IPS-18c (cell line): ENCODE results near the gene CD27.
"Not testable (repeated sequence)": the region's sequence is repeated elsewhere in the genome, so short reads cannot be mapped to it uniquely, and the experiment has no call there.

Source experiments
- H3K4me3 ChIP-seq: 2 replicates; pipeline ENCODE4 v1.7.0; 2013; ENCODE audit warnings: low read depth, mild to moderate bottlenecking, low read length, moderate library complexity; ENCODE audit not compliant: insufficient read depth
- H3K9me3 ChIP-seq: one replicate; pipeline ENCODE4 v1.6.1; 2013; ENCODE audit warnings: mild to moderate bottlenecking, low read length, moderate library complexity; ENCODE audit not compliant: control insufficient read depth, insufficient read depth

Gene CD27

GRCh38 chr12:6468283-6468575 lies 23.5 kb downstream of the CD27 start:
- Histone ChIP-seq H3K4me3 (no peak overlapping the region), H3K9me3 (no peaks in the 10 kb centered on the region)

DNA sequence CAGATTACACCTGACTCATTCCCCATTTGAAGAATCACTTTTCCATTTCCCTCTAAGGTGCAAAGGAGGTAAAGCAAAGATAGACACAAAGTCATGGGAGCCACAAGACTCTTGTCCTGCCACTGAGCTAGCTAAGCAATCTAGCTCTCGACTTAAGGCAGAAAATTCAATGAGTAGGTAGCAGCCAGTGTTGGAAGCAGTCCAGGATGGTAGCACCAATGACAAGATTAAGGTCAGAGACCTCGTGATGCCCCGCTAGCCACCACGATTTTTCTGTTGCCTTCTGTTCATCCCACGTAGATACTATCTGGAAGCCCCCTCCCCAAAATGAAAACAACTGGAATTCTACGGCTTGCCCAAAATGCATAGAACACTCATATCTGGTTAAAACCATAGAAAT lies 24.3 kb downstream of the CD27 start:
- Histone ChIP-seq H3K9me3 (no peaks in the 10 kb centered on the region), H3K4me3 (peak overlapping the region; percentile 96; the same call in 1 of the 2 replicates)

GRCh38 chr12:6469609-6470374 lies 25.0 kb downstream of the CD27 start:
- Histone ChIP-seq H3K9me3 (no peaks in the 10 kb centered on the region), H3K4me3 (peak overlapping the region; percentile 96)

DNA sequence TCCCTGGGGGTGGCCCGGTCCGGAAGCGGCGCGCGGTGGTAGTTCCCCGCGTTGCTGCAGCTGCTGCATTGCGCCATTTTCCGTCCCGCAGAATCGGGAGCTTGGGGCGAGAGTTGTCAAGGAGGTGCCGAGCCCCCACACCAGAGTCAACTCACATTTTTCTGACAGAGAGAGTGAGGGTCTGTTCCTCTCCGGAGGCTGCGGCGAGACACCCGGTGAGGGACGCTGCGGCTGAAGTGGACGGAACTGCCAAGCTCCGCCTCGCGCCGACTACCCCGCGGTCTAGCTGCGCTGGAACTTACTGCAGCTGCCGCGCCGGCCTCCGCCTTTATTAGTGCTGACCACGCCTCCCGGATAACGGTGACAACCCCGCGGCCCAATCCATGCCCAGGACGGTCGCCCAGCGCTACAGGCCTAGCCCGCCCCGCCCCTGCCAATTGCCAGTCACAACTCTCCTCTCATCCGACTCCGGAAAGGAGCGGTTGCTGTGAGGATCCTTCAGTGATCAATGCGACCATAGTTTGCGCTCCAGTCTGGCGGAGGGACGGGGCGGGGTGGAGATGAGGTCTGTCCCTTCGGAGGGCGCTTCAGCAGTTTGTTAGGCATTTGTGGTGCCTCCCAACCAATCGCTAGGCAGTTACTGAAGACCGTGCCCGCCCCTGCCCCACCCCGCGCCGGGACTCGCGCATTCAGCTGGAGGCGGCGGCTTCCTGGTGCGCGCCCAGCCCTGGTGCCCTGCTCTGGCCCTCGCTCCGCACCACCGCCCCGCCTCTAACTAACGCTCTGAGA lies 25.8 kb downstream of the CD27 start, which contains the start of gene VAMP1:
VAMP1 (minus strand) TSS at position 303 of the 789 bp plus-strand sequence; CDS start at position 157, 146 bp downstream.
- Histone ChIP-seq H3K4me3 (peak within 1 kb of the TSS; percentile 96), H3K9me3 (no peaks in the 10 kb centered on the region)

DNA sequence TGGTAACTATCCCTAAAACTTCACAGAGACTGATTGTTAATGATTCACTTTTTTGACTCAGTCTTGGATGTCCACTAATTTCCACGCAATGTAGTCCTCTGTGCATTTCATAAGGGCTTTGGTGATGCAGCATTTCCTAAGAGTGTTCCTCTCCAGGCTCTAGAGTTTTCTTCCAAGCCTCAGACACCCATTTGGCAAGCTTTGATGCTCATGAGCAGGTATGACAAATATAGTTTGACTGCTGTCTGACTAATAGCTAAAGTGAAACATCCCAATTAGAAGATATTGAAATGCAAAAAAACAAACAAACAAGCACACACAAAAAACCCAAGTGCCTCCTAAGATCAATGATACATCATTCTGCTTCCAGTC lies 27.2 kb downstream of the CD27 start:
- Histone ChIP-seq H3K4me3 (no peak overlapping the region), H3K9me3 (peaks cover 2% of the 10 kb centered on the region)

DNA sequence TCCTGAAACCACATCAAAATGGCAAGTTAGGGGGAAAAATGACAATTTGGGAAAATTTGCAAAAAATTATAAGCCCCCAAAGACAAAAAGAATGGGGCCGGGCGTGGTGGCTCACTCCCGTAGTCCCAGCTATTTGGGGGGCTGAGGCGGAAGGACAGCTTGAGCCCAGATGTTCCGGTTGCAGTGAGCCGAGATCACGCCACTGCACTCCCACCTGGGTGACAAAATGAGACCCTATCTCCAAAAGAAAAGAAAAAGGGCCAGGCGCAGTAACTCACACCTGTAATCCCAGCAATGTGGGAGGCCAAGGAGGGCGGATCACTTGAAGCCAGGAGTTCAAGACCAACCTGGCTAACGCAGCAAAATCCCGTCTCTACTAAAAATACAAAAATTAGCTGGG lies 27.7 kb downstream of the CD27 start:
- H3K9me3 ChIP-seq, result peaks cover 2% of the 10 kb centered on the region
- no peak overlapping the region for H3K4me3 ChIP-seq

- H3K9me3 ChIP-seq, H3K4me3 ChIP-seq: not testable (repeated sequence)
Measured at GRCh38 chr12:6475233-6475975, 30.6 kb downstream of the CD27 start.

GRCh38 chr12:6476489-6476888 lies 31.7 kb downstream of the CD27 start:
- peaks cover 2% of the 10 kb centered on the region for H3K9me3 ChIP-seq
- H3K4me3 ChIP-seq, result no peak overlapping the region

- H3K4me3 ChIP-seq, H3K9me3 ChIP-seq: not testable (repeated sequence)
Measured at GRCh38 chr12:6477601-6478377, 33.0 kb downstream of the CD27 start.

DNA sequence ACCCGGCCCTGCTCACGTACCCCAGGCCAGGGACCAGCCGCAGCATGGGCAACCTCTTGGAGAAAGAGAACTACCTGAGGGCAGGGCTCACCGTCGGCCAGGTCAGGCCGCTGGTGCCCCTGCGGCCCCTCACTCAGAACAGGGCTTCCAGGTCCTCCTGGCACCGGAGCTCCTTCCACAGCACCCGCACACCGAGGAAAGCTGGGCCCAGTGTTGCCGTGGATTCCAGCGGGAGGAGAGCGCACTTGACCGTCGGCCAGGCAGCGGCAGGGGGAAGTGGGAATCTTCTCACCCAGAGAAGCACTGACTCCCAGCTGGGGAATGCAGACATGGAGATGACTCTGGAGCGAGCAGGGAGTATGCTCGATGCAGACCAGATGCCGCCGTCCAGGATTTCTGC lies 33.7 kb downstream of the CD27 start:
- H3K9me3 ChIP-seq, result peaks cover 2% of the 10 kb centered on the region

DNA sequence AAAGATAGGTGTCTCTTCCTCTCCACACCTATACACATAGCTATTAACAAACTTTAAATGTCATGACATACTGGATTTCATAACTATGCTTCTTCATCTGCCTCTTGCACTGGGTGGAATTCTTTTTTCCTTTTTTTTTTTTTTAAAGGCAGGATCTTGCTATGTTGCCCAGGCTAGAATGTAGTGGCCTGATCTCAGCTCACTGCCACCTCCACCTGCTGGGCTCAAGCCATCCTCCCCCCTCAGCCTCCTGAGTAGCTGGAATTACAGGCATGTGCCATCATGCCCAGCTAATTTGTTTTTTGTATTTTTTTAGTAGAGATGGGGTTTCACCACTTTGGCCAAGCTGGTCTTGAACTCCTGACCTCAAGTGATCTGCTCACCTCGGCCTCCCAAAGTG lies 43.5 kb downstream of the CD27 start:
- Histone ChIP-seq H3K9me3 (no peaks in the 10 kb centered on the region), H3K4me3 (no peak overlapping the region)

More for the DNA sequence above, 33.7 kb downstream of the CD27 start:
- H3K4me3 ChIP-seq, result no peak overlapping the region

- no peaks in the 10 kb centered on the region for H3K9me3 ChIP-seq
Measured at GRCh38 chr12:6489449-6489848, 44.7 kb downstream of the CD27 start.

GRCh38 chr12:6490673-6491072 lies 45.9 kb downstream of the CD27 start:
- H3K4me3 ChIP-seq, H3K9me3 ChIP-seq: not testable (repeated sequence)

More at GRCh38 chr12:6489449-6489848, 44.7 kb downstream of the CD27 start:
- no peak overlapping the region for H3K4me3 ChIP-seq

GRCh38 chr12:6492838-6493496 lies 48.2 kb downstream of the CD27 start, which contains the start of gene MRPL51:
TSS of gene MRPL51 (minus strand) at chr12:6493262. CDS start at chr12:6493136, 126 bp downstream.
- Histone ChIP-seq H3K9me3 (no peaks in the 10 kb centered on the region), H3K4me3 (peak within 1 kb of the TSS; percentile 98)

DNA sequence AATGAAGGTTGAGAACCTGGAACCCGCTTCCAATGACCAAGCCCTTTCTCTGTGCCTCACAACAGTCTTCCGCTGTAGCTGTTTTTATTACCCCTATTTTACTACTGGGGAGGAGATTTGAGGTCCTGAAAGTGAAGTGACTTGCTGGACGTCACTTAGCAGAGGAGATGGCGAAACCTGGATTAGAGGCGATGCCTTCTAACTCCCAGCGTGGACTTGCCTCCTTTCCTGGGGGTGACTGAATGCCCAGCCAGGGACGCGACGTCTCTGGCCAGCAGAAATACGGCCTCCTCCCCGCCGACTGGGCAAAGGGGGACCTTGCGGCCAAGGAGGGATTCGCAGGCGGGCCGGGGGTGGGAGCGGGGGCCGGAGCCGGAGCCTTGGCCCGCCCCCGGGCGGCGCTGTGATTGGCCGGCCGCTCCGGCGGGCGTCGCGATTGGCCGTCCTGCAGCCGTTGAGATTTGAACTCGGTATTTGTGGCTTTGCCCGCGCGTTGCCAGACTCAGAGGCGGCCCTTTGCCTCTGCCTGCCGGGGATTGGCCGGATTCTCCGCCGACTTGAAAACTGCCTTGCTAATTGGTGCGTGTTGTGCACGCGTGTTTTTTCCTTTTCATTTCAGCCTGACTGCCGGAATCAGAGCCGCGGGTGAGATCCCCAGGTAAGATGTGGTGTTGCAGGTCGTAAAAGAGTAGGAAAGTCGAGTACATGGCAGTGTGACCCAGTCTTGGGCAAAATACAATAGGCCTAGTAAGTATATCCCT lies 48.9 kb downstream of the CD27 start, which contains the start of gene NCAPD2:
NCAPD2 (plus strand) TSS at position 606 of the 761 bp plus-strand sequence. CDS start 997 bp downstream, outside the sequence.
- H3K4me3 ChIP-seq, result peak within 1 kb of the TSS; percentile 98

DNA sequence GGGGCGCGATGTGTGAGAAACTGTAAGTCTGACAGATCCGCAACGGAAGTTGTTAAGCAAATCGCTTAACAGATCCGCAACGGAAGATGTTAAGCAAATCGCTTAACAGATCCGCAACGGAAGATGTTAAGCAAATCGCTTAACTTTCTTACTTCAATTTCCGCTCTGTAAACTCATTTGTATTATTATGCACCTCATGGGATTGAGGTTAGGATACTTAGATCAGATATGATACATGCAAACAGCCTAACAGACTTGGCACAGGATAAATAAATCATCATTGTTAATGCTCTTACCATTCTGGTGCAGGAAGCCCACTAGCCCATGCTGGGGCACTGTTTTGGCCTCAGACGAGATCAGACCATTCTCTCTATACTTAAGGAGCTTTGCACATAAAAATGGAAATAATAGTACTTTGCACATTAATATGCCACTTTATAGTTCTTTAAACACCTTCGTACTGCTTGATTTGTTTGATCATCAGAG lies 49.5 kb downstream of the CD27 start:
- Histone ChIP-seq H3K4me3 (peak overlapping the region; percentile 98), H3K9me3 (no peaks in the 10 kb centered on the region)

More for the DNA sequence above, 48.9 kb downstream of the CD27 start, which contains the start of gene NCAPD2:
- no peaks in the 10 kb centered on the region for H3K9me3 ChIP-seq
